Endometrium (tissue), 2 donors: ENCODE measurements around the gene RCAN2.

Source experiments
- FAIRE-seq: peaks from 2 replicates; lab custom pipeline; 2012; peaks lifted over from hg19 to GRCh38; lab: Jason Lieb, UNC
- donor health status: control.
- donor health status: control.

Gene RCAN2

GRCh38 chr6:46291275-46291633 is 200.0 kb downstream of the RCAN2 start:
- FAIRE-seq = no peak

GRCh38 chr6:46290421-46291274 is 200.6 kb downstream of the RCAN2 start:
- FAIRE-seq = no peak

DNA sequence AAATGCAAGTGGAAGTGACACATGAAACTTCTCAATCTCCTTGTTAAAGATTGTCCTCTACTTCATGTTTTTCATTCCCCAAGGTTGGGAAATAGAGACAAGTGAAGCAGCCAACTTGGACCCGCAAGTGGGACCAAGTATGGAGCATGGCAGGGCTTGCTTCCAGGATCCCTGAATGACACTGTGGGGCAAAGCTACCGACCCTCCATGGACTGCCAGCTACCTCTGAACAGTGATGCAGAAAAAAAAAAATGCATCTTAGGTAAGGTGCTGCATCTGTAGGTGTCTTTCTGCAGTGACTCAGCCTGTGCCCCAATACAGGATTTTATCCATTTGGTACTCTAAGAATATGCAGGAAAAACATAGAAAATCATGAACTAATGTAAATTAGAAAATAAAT is 201.4 kb downstream of the RCAN2 start:
- FAIRE-seq = no peak

DNA sequence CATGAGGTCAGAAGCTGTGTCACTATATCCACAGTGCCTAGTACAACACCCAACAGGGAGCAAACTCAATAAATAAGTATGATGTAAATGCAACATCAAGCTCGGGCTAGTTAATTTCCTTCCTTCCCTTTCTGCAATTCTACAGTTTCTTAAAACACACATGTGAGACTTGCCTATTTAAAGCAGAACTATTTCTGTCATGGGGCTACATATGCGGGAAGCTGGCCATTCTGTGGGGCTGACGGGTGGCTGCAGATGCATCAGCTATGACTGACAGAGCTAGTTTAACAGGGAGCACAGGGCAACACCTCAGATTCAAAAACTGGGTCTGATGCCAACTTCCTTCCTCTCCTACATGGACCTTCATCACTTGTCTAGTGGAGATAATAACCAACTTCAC is 202.4 kb downstream of the RCAN2 start:
- no peak for FAIRE-seq

DNA sequence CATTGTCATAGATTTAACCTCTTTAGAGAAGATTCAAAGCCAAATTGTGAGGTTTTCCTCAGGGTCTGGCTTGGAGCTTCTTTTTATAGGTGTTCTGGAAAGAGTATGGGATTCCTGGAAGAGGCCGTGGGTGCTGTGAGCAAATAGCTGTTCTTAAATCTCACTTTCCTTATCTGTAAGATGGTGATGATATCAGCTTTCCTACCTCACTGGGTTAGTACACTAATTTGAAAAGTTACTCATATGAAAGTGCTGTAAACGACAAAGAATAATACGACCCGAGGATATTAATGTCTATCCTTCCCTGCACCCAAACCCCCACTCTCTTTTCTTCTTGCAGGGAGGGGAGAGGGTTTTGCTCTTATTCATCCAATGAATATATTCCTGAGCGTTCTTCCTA is 203.6 kb downstream of the RCAN2 start:
- FAIRE-seq = no peak

DNA sequence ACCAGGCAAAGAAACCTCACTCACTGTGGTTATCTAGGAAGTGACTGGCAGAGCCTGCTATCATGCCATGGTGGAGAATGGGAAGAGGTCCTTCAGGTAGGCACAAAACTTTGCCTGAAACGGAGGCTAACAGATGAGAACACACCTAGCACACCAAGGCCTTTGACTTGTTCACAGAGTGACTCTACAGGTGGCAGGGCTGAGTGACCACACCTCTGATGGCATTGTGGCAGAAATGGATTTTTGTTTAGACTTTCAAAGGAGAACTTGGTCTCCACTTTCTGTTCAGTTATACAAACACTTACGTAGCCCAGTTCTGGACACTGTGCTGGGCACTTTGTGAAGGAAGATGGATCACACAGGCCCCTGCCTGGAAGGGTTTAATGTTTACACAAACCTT is 204.2 kb downstream of the RCAN2 start:
- FAIRE-seq = no peak

DNA sequence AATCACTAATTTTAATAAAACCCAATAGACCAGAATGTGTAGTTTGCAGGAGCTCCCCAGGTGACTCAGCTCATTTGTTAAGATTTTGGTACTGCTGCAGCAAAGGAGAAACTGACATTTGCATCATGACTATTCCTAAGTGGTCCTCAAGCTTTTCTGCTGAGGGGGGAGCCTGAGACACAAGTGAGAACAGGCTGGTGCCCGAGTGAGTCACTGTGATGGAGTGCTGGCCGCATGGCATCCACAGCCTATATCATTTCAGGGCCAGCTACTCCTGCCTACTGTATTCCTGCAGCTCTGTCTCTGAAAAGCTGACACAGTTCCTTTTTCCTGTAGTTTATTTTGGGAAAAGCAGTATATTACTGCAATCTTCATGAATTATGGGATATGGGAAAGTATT is 206.8 kb downstream of the RCAN2 start:
- FAIRE-seq = no peak

GRCh38 chr6:46281110-46281509 is 210.1 kb downstream of the RCAN2 start:
- no peak for FAIRE-seq

DNA sequence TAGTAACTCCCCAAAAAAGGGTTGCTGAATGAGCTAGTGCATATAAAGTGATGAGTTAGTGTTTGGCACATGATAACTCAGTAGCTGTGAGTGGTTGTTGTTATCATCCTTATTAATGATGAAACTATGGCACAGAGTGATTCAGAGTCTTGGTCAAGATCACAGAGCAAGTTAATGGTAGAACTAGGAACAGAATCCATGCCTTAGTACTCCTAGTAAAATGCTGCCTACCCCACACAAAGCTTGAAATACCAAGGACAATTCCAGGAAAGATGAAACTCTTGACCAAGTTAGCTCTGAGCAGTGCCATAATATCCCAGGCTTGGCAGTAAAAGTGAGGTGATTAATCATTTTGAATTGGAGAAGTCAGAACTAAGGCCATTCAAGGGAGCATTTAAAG is 211.4 kb downstream of the RCAN2 start:
- no peak for FAIRE-seq

GRCh38 chr6:46276576-46277142 is 214.6 kb downstream of the RCAN2 start:
- no peak for FAIRE-seq

GRCh38 chr6:46274502-46274901 is 216.7 kb downstream of the RCAN2 start:
- no peak for FAIRE-seq

GRCh38 chr6:46273911-46274310 is 217.3 kb downstream of the RCAN2 start:
- no peak for FAIRE-seq

DNA sequence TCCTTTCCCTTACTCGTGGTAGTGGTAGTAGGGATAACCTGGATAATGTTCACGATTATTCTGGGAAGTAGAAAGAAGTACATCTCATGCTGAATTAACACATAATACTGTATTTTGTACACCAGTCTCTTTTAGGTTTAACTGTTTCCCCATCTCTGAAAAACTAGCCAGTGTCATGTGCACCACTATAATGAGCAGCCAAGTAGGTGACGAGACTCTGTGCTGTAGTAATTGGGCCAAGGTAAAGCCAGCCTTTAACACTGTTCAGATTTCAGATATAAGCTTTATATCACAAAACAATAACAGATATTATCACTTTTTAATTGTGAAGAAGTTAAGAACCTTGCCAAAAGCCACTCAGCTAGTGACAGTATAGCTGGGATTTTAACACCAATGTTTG is 219.5 kb downstream of the RCAN2 start:
- no peak for FAIRE-seq

DNA sequence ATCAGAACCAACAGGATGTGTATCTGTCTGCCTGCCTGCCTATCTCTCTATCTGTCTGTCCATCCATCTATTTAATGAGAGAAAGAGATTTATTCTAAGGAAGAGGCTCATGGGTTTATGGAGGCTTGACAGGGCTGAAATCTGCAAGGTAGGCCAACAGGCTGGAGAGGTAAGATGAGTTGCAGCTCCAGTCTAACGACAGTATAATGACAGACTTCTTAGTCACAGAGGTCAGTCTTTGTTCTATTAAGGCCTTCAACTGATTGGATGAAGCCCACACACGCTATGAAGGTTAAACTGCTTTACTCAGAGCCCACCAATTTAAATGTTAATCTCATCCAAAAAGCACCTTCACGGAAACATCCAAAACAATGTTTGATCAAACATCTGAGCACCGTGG is 220.1 kb downstream of the RCAN2 start:
- FAIRE-seq = no peak

DNA sequence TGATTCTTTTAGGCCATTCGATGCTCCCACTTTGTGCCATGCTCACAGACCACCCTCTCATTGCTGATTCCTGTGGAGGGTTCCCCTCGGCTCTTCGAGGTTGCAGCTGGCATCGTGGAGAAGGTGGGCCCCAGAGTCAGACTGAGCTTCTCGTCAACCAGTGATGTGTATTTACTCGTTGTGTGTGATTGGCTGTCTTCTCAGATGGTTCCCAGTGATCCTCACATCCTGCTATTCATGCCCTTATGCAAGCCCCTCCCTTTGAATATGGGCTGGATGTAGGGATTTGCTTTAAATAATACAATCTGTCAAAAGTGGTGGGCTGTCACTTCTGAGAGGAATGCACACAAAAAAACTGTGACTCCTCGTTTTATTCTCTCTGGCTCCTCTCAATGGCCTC is 220.9 kb downstream of the RCAN2 start:
- no peak for FAIRE-seq

DNA sequence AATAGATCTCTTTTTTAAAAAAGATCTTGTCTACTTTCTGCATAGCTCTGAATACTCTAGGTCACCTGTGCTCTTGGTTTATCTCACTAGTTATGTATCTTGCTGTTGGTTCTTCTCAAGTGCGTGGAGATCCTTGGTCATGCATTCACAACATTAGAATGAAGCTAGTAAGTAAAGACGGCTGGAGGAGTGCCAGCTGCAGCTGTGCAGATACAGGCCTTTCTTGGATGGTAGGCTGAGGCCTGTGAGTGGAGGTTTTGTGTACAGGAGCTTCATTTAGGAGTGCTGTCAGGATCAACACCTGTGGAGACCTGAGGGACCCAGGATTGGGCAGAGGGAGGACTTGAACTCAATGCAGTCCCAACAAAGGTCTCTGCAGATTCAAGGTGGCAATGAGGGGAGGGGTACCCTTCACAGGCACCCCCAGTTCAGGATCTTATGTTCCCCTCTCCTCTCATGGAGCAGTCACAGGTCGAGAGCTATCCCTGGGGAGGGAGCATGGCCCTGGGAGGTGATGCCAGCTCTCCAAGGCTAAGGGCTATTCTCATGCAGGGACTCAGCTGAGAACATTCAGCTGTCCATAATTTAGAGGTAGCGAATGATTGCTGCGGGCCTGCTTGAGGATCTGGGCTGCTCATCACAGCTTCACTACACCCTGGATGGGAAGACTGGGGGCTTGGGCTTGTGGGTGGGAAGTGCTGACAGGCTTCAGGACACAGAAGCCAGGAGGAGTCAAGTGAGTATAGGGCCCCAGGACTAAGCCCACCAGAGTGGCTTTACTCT is 221.6 kb downstream of the RCAN2 start:
- no peak for FAIRE-seq

DNA sequence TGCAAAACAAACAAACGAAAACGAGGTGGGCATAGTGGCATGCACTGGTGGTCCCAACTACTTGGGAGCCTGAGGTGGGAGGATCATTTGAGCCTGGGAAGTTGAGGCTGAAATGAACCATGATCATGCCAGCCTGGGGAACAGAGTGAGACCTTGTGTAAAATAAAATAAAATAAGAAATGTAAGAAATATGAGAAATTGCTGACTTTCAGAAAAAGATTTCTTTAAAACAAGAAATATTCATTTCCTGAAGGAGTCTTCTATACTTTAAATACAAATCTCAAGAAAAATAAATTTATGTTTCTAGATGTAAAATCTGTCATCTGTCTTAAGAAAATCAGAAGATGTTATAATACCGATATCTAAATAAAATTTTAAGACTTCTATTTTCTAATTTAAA is 223.7 kb downstream of the RCAN2 start:
- FAIRE-seq = peak; percentile 15

DNA sequence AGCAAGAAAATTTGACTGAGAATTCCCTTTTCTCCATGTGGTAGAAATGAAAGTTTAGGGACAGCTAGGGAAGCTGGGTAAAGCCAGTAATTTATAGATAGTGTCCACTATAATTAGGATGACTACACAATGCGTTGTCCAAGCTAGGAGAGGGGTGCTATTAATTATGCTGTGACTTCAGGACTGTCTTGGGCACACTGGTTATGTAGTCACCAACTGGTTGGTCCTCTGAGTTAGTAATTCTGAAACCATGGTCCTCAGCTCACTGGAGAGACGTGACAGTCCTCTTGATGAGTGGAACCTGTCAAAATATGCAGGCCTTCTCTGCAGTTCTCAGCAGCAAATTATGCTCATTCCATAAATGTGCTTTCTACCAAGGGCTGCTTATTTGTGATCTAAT is 225.9 kb downstream of the RCAN2 start:
- no peak for FAIRE-seq

- peak; percentile 85 for FAIRE-seq
Observed at GRCh38 chr6:46263707-46264086, 227.6 kb downstream of the RCAN2 start.

- no peak for FAIRE-seq
Observed at GRCh38 chr6:46262928-46263706, 228.1 kb downstream of the RCAN2 start.

GRCh38 chr6:46258249-46258648 is 233.0 kb downstream of the RCAN2 start:
- FAIRE-seq = no peak

DNA sequence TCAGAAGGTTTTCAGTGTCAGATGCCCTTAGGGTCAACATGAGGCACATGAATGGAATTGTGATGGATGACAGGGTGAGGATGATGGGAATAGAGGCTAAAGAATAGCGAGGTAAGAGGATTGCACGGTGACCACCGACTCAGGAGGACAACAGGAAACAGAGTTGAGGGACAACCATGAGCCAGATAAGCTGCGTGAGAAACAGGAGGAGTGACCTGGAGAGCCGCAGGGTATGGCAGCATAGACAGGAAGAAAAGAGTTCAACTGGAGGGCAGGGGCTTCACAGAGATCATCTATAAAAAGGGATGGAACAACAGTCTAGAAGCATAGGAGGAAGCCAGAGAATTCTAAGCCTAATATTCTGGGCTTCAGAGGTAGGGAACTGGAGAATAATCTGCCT is 235.7 kb downstream of the RCAN2 start:
- no peak for FAIRE-seq

- no peak for FAIRE-seq
Observed at GRCh38 chr6:46254946-46255345, 236.3 kb downstream of the RCAN2 start.
